GM21367 (cell line): Measurements from ENCODE around the gene GPR146.

Source experiments
- ATAC-seq: cut with Tn5 transposase; IDR thresholded peaks from one replicate; pipeline ENCODE4 v1.9.1; 2021; ENCODE audit not compliant: unreplicated experiment

The GPR146 gene

GRCh38 chr7:1056785-1057410 is 12.6 kb downstream of the GPR146 start:
- ATAC-seq, result no peak

- ATAC-seq, result no peak
Measured at GRCh38 chr7:1057416-1058291, 13.3 kb downstream of the GPR146 start.

- ATAC-seq, result no peak
Measured at GRCh38 chr7:1058311-1058710, 14.0 kb downstream of the GPR146 start.

GRCh38 chr7:1058821-1059199 is 14.5 kb downstream of the GPR146 start:
- no peak for ATAC-seq

- ATAC-seq, result no peak
Measured at GRCh38 chr7:1059200-1060091, 15.1 kb downstream of the GPR146 start.

- ATAC-seq, result no peak
Measured at GRCh38 chr7:1060315-1061072, 16.1 kb downstream of the GPR146 start.

GRCh38 chr7:1061180-1061579 is 16.8 kb downstream of the GPR146 start:
- no peak for ATAC-seq

- peak; percentile 52 for ATAC-seq
Measured at GRCh38 chr7:1062296-1063294, 18.2 kb downstream of the GPR146 start.

- ATAC-seq, result no peak
Measured at GRCh38 chr7:1063361-1063760, 19.0 kb downstream of the GPR146 start.

GRCh38 chr7:1064581-1064980 is 20.2 kb downstream of the GPR146 start:
- ATAC-seq, result no peak

- no peak for ATAC-seq
Measured at GRCh38 chr7:1065263-1065584, 20.9 kb downstream of the GPR146 start.

- ATAC-seq, result no peak
Measured at GRCh38 chr7:1065585-1066241, 21.4 kb downstream of the GPR146 start.

GRCh38 chr7:1066242-1066588 is 21.9 kb downstream of the GPR146 start:
- no peak for ATAC-seq

GRCh38 chr7:1068013-1068412 is 23.7 kb downstream of the GPR146 start:
- ATAC-seq, result no peak

- ATAC-seq, result no peak
Measured at GRCh38 chr7:1068619-1069018, 24.3 kb downstream of the GPR146 start.

GRCh38 chr7:1070544-1071011 is 26.2 kb downstream of the GPR146 start:
- ATAC-seq, result no peak

GRCh38 chr7:1071731-1072254 is 27.4 kb downstream of the GPR146 start:
- no peak for ATAC-seq

GRCh38 chr7:1073142-1073977 is 29.0 kb downstream of the GPR146 start:
- no peak for ATAC-seq
